Activated CD8-positive, alpha-beta memory T cell treated with anti-CD3 and anti-CD28 coated beads for 36 hours (primary cell): ENCODE data around the gene C1QB. TPM values are rescaled to one million over a fixed set of nuclear protein-coding genes. Genes with fewer than 3 reads are reported as not detected.

Experiments
- CTCF ChIA-PET: fragments of 350-600 bp; sonication (Branson Sonifier 250); formaldehyde crosslinking; loops from one replicate; lab custom pipeline; 2021; ENCODE audit warnings: antibody characterized with exemption; lab: Charles Lee
- POLR2A ChIA-PET: fragments of 350-600 bp; sonication (Branson Sonifier 250); formaldehyde crosslinking; loops from one replicate; lab custom pipeline; 2021; ENCODE audit warnings: antibody characterized with exemption; lab: Charles Lee
- total RNA-seq, 2 experiments: library from RNA; stranded (reverse); gene quantifications; one replicate each; pipeline ENCODE4 v1.2.3, GENCODE V29; 2021

The C1QB gene
- total RNA-seq, 2 experiments from 2014 or later = not detected

- ChIA-PET POLR2A (no interaction called here), CTCF (interaction anchor here (1.1 kb wide), 1 partner anchor 37 kb away, joined by 3 read pairs; no protein-coding TSS in a partner anchor)
Measured at GRCh38 chr1:22711071-22711470, 58.0 kb downstream of the C1QB start.

Other genes with a start within 250 kb of the C1QB start
- 10 to 100 TPM; 20.8 to 22.1 TPM for gene ZBTB40, start 201.4 kb upstream of the C1QB start, total RNA-seq
- gene EPHA8, start 89.7 kb upstream of the C1QB start, total RNA-seq = not detected
- not detected for gene C1QA, start 16.6 kb upstream of the C1QB start, total RNA-seq
- not detected for gene C1QC, start 9.6 kb upstream of the C1QB start, total RNA-seq
- under 1 TPM in 1 of 2 experiments, not detected in 1; 0.08 TPM for gene EPHB2, start 57.6 kb downstream of the C1QB start, total RNA-seq